ENCODE data around the gene LCN12. TPM values are rescaled to one million over a fixed set of nuclear protein-coding genes. Genes with fewer than 3 reads are reported as not detected.
A peak's percentile ranks its signal among the peaks of the same experiment; 100 is the strongest.

Gene LCN12
- polyA plus RNA-seq, 3 donors: 0.29 TPM; not detected in 2

DNA sequence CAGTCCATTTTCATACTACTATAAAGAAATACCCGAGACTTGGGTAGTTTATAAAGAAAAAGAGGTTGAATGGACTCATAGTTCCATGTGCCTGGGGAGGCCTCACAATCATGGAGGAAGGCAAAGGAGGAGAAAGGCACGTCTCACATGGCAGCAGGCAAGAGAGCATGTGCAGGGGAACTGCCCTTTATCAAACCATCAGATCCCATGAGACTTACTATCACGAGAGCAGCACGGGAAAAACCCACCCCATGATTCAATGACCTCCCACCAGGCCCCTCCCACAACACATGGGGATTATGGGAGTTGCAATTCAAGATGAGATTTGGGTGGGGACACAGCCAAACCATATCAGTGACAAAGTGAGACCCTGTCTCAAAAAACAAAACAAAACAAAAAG is 45.8 kb upstream of the LCN12 start:
- Histone ChIP-seq H3K9me3 (replicated peaks in 1 of 2; ENCODE audit: control insufficient read depth in 1 of 2, insufficient read depth in 1 of 2, low read length in 2 of 2) (no peaks in the 10 kb centered on the region), H3K9ac (ENCODE audit: insufficient read depth, low read length, poor library complexity, severe bottlenecking) (no peak overlapping the region), H3K79me2 (ENCODE audit: insufficient read depth, low read length) (no peaks in the 10 kb centered on the region), H3K27ac (ENCODE audit: low read depth in 1 of 2, low read length in 2 of 2) (no peak overlapping the region), H3K27me3 (ENCODE audit: control insufficient read depth in 2 of 2, insufficient read depth in 2 of 2, low read length in 2 of 2) (no peaks in the 10 kb centered on the region), H3K4me2 (replicated peaks; ENCODE audit: extremely low read depth, low read length, poor library complexity, severe bottlenecking) (no peak overlapping the region), H3K36me3 (replicated peaks in 1 of 2; ENCODE audit: control insufficient read depth in 1 of 2, insufficient read depth in 2 of 2, low read length in 2 of 2) (peaks cover 50 to 81% of the 10 kb centered on the region in 2 donors), H4K20me1 (ENCODE audit: insufficient read depth, low read length) (no peaks in the 10 kb centered on the region), H3K4me3 (replicated peaks in 1 of 3; ENCODE audit: low read depth in 2 of 3, low read length in 3 of 3) (no peak overlapping the region), H2AFZ (ENCODE audit: insufficient read depth, low read depth, low read length, poor library complexity, severe bottlenecking) (no peak overlapping the region), H3K4me1 (ENCODE audit: control insufficient read depth in 1 of 2, insufficient read depth in 2 of 2, low read length in 2 of 2) (no peaks in the 10 kb centered on the region)
- H3K27ac Mint-ChIP-seq: no peak overlapping the region
- H3K36me3 Mint-ChIP-seq: peaks cover 51 to 87% of the 10 kb centered on the region in 2 donors
- DNase-seq: no peak
- TF ChIP-seq CTCF (IDR thresholded peaks at IDR 0.05): no peak
- H3K4me1 Mint-ChIP-seq: peaks cover 2% of the 10 kb centered on the region
- H3K4me3 Mint-ChIP-seq: no peak overlapping the region
- no peaks in the 10 kb centered on the region for H3K27me3 Mint-ChIP-seq (ENCODE audit: low read depth in 3 of 3)
- no CpG with 5 or more reads among the region's 4 CpGs for WGBS (ENCODE audit: insufficient coverage)
- peaks cover 0 to 2% (median 0%) of the 10 kb centered on the region in 7 donors for H3K9me3 Mint-ChIP-seq
- intact Hi-C loops (cut with micrococcal nuclease): no loop called here

GRCh38 chr9:136907011-136907914 is 44.8 kb upstream of the LCN12 start:
- Histone ChIP-seq H3K27me3 (ENCODE audit: control insufficient read depth in 2 of 2, insufficient read depth in 2 of 2, low read length in 2 of 2) (no peaks in the 10 kb centered on the region), H4K20me1 (ENCODE audit: insufficient read depth, low read length) (no peaks in the 10 kb centered on the region), H3K9ac (ENCODE audit: insufficient read depth, low read length, poor library complexity, severe bottlenecking) (no peak overlapping the region), H3K4me2 (replicated peaks; ENCODE audit: extremely low read depth, low read length, poor library complexity, severe bottlenecking) (no peak overlapping the region), H3K4me3 (replicated peaks in 1 of 3; ENCODE audit: low read depth in 2 of 3, low read length in 3 of 3) (no peak overlapping the region), H3K36me3 (replicated peaks in 1 of 2; ENCODE audit: control insufficient read depth in 1 of 2, insufficient read depth in 2 of 2, low read length in 2 of 2) (peaks cover 44 to 71% of the 10 kb centered on the region in 2 donors), H3K79me2 (ENCODE audit: insufficient read depth, low read length) (no peaks in the 10 kb centered on the region), H2AFZ (ENCODE audit: insufficient read depth, low read depth, low read length, poor library complexity, severe bottlenecking) (no peak overlapping the region), H3K27ac (ENCODE audit: low read depth in 1 of 2, low read length in 2 of 2) (no peak overlapping the region), H3K9me3 (replicated peaks in 1 of 2; ENCODE audit: control insufficient read depth in 1 of 2, insufficient read depth in 1 of 2, low read length in 2 of 2) (no peaks in the 10 kb centered on the region), H3K4me1 (ENCODE audit: control insufficient read depth in 1 of 2, insufficient read depth in 2 of 2, low read length in 2 of 2) (no peaks in the 10 kb centered on the region)
- 96% methylated on average over 20 of the region's 29 CpGs for WGBS (ENCODE audit: insufficient coverage)
- peak overlapping the region in 5 of 7 donors; percentile 20 to 62 (median 25) for H3K27ac Mint-ChIP-seq
- no peaks in the 10 kb centered on the region for H3K4me1 Mint-ChIP-seq
- H3K4me3 Mint-ChIP-seq: no peak overlapping the region
- intact Hi-C loops (cut with micrococcal nuclease): no loop called here
- H3K9me3 Mint-ChIP-seq: peaks cover 0 to 2% (median 0%) of the 10 kb centered on the region in 7 donors
- H3K27me3 Mint-ChIP-seq (ENCODE audit: low read depth in 3 of 3): no peaks in the 10 kb centered on the region
- DNase-seq: no peak
- no peak for TF ChIP-seq CTCF (IDR thresholded peaks at IDR 0.05)
- peaks cover 46 to 85% of the 10 kb centered on the region in 2 donors for H3K36me3 Mint-ChIP-seq
